SK-N-SH treated with all-trans-retinoic acid at 6 μM for 48 hours (cell line): ENCODE results near the gene CYP8B1.

Experiments
- ATAC-seq: fragments of 200-7000 bp; cut with Tn5 transposase; 3 replicates; pipeline ENCODE4 v1.9.1; 2020; ENCODE audit warnings: mild to moderate bottlenecking, moderate library complexity
- ARNTL ChIP-seq: fragments of 450-650 bp; formaldehyde crosslinking; IDR thresholded peaks from 2 replicates; pipeline ENCODE4 v1.5.0; 2020; ENCODE audit warnings: low read depth, mild to moderate bottlenecking, moderate library complexity, borderline replicate concordance
- BACH2 ChIP-seq: fragments of 250-450 bp; sonication (Bioruptor Pico); IDR thresholded peaks from 2 replicates; pipeline ENCODE4 v1.9.0; 2021; ENCODE audit warnings: mild to moderate bottlenecking, borderline replicate concordance
- CSDC2 ChIP-seq: fragments of 250-450 bp; sonication (Bioruptor Pico); IDR thresholded peaks from 2 replicates; pipeline ENCODE4 v1.5.0; 2020; ENCODE audit warnings: mild to moderate bottlenecking, moderate library complexity
- ESRRG ChIP-seq: fragments of 250-450 bp; sonication (Bioruptor Pico); IDR thresholded peaks from 2 replicates; pipeline ENCODE4 v1.6.1; 2021; ENCODE audit warnings: mild to moderate bottlenecking
- GLIS3 ChIP-seq: fragments of 250-450 bp; sonication (Bioruptor Pico); IDR thresholded peaks from 2 replicates; pipeline ENCODE4 v1.5.0; 2020; ENCODE audit warnings: mild to moderate bottlenecking, moderate library complexity
- ISL1 ChIP-seq: fragments of 250-450 bp; sonication (Bioruptor Pico); IDR thresholded peaks from 2 replicates; pipeline ENCODE4 v2.1.2; 2022; ENCODE audit warnings: mild to moderate bottlenecking, moderate library complexity
- OSR1 ChIP-seq: fragments of 250-450 bp; sonication (Bioruptor Pico); IDR thresholded peaks from 2 replicates; pipeline ENCODE4 v1.8.0; 2022; ENCODE audit warnings: moderate library complexity, mild to moderate bottlenecking, inconsistent platforms
- PATZ1 ChIP-seq: fragments of 250-450 bp; sonication (Bioruptor Pico); IDR thresholded peaks from 2 replicates; pipeline ENCODE4 v1.8.0; 2020; ENCODE audit warnings: mild to moderate bottlenecking, moderate library complexity, borderline replicate concordance
- POU6F1 ChIP-seq: fragments of 250-450 bp; sonication (Bioruptor Pico); IDR thresholded peaks from 2 replicates; pipeline ENCODE4 v1.8.0; 2021; ENCODE audit warnings: low read depth, mild to moderate bottlenecking, moderate library complexity, borderline replicate concordance
- PPARA ChIP-seq: fragments of 250-450 bp; sonication (Bioruptor Pico); IDR thresholded peaks from 2 replicates; pipeline ENCODE4 v1.5.0; 2020; ENCODE audit warnings: mild to moderate bottlenecking, borderline replicate concordance
- RARB ChIP-seq: fragments of 250-450 bp; sonication (Bioruptor Pico); IDR thresholded peaks from 2 replicates; pipeline ENCODE4 v1.8.0; 2021; ENCODE audit warnings: mild to moderate bottlenecking, moderate library complexity
- SNAI2 ChIP-seq: fragments of 250-450 bp; sonication (Bioruptor Pico); IDR thresholded peaks from 2 replicates; pipeline ENCODE4 v1.5.0; 2020; ENCODE audit warnings: mild to moderate bottlenecking, moderate library complexity
- TCF4 ChIP-seq: fragments of 250-450 bp; sonication (Bioruptor Pico); IDR thresholded peaks from 2 replicates; pipeline ENCODE4 v1.8.0; 2021; ENCODE audit warnings: mild to moderate bottlenecking, moderate library complexity, borderline replicate concordance
- ZFP3 ChIP-seq: fragments of 250-450 bp; sonication (Bioruptor Pico); IDR thresholded peaks from 2 replicates; pipeline ENCODE4 v1.5.0; 2020; ENCODE audit warnings: mild to moderate bottlenecking, moderate library complexity
- ZFP30 ChIP-seq: fragments of 450-650 bp; formaldehyde crosslinking; IDR thresholded peaks from 2 replicates; pipeline ENCODE4 v1.5.0; 2022; ENCODE audit warnings: mild to moderate bottlenecking, moderate library complexity
- ZNF565 ChIP-seq: fragments of 450-650 bp; formaldehyde crosslinking; conservative IDR thresholded peaks from 2 replicates; pipeline ENCODE4 v1.5.0; 2020; ENCODE audit warnings: low read depth, mild to moderate bottlenecking, moderate library complexity
- ZNF70 ChIP-seq: fragments of 450-650 bp; formaldehyde crosslinking; IDR thresholded peaks from 2 replicates; pipeline ENCODE4 v1.5.0; 2020; ENCODE audit warnings: mild to moderate bottlenecking, moderate library complexity
- ZNF8 ChIP-seq: fragments of 450-650 bp; formaldehyde crosslinking; IDR thresholded peaks from 2 replicates; pipeline ENCODE4 v1.5.0; 2020; ENCODE audit warnings: mild to moderate bottlenecking, moderate library complexity
- TF ChIP-seq, protein P1 (sequence below): fragments of 250-450 bp; sonication (Bioruptor Pico); IDR thresholded peaks from 2 replicates; pipeline ENCODE4 v1.5.1; 2021; ENCODE audit warnings: mild to moderate bottlenecking, moderate library complexity
- TF ChIP-seq, protein P2 (sequence below): fragments of 250-450 bp; sonication (Bioruptor Pico); IDR thresholded peaks from 2 replicates; pipeline ENCODE4 v1.5.1; 2020; ENCODE audit warnings: low read depth, mild to moderate bottlenecking, moderate library complexity

Gene CYP8B1

GRCh38 chr3:42906848-42907183 is 31.1 kb upstream of the CYP8B1 start:
- TF ChIP-seq PPARA (CRISPR knock-in tag) (no peak), RARB (no peak), OSR1 (CRISPR knock-in tag) (no peak), ISL1 (no peak), ZFP30 (no peak), SNAI2 (CRISPR knock-in tag) (no peak), ESRRG (no peak), ZNF565 (no peak), ZNF70 (CRISPR knock-in tag) (no peak), BACH2 (CRISPR knock-in tag) (no peak), CSDC2 (CRISPR knock-in tag) (no peak), PATZ1 (CRISPR knock-in tag) (no peak), ARNTL (CRISPR knock-in tag) (no peak), GLIS3 (CRISPR knock-in tag) (no peak), POU6F1 (no peak), TCF4 (CRISPR knock-in tag) (no peak)
- TF ChIP-seq, protein P1, sequence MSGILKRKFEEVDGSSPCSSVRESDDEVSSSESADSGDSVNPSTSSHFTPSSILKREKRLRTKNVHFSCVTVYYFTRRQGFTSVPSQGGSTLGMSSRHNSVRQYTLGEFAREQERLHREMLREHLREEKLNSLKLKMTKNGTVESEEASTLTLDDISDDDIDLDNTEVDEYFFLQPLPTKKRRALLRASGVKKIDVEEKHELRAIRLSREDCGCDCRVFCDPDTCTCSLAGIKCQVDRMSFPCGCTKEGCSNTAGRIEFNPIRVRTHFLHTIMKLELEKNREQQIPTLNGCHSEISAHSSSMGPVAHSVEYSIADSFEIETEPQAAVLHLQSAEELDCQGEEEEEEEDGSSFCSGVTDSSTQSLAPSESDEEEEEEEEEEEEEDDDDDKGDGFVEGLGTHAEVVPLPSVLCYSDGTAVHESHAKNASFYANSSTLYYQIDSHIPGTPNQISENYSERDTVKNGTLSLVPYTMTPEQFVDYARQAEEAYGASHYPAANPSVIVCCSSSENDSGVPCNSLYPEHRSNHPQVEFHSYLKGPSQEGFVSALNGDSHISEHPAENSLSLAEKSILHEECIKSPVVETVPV (CRISPR knock-in tag), result no peak
- TF ChIP-seq, protein P2, sequence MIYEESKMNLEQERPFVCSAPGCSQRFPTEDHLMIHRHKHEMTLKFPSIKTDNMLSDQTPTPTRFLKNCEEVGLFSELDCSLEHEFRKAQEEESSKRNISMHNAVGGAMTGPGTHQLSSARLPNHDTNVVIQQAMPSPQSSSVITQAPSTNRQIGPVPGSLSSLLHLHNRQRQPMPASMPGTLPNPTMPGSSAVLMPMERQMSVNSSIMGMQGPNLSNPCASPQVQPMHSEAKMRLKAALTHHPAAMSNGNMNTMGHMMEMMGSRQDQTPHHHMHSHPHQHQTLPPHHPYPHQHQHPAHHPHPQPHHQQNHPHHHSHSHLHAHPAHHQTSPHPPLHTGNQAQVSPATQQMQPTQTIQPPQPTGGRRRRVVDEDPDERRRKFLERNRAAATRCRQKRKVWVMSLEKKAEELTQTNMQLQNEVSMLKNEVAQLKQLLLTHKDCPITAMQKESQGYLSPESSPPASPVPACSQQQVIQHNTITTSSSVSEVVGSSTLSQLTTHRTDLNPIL (CRISPR knock-in tag), result no peak
- ATAC-seq, result no peak; the same call in 2 of the 3 replicates

DNA sequence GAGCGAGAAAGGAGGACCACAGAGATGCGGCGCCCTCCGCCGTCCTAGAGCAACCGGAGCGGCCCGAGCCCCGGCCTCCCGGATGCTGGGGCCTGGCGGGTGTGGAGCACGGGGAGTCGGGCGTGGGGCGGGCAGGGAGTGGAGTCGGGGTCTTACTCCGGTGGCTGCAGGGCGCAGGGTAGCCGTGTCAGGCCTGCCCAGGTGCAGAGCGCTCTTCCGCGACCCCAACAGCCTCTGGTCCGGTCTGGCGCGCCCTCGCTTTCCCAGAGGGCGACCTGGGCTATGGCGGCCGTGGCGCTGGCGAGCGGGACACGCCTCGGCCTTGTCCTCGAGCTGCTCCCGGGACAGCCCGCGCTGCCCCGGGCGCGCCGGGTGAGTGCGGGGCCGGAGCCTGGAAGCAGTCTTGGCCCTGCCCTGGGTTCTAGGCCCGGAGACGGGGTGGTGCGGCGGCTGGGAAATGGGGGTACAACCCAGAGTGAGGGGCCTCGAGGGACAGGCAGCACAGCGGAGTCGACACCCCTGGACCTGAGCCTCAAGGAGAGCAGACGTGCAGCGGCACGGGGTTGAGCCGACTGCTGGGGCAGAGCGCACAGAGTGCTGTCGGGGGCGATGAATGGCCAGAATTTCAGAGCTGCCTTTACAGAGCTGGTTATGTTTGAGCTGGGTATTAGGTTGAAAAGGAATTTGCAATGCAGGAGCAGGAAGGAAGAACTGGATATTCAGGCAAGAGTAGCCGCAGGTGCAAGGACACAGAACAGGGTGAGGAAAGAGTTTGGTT is 30.6 kb upstream of the CYP8B1 start, which contains the start of gene ZNF662:
Gene ZNF662, plus strand, starts transcription at position 73 of the 778 bp plus-strand sequence. CDS start 1,973 bp downstream, outside the sequence.
- TF ChIP-seq TCF4 (CRISPR knock-in tag), result no peak
- no peak for TF ChIP-seq ZNF8 (CRISPR knock-in tag)
- TF ChIP-seq, protein P2 (CRISPR knock-in tag), result no peak
- no peak for TF ChIP-seq ZFP3 (CRISPR knock-in tag)
- no peak for TF ChIP-seq ARNTL (CRISPR knock-in tag)
- TF ChIP-seq ZNF70 (CRISPR knock-in tag), result no peak
- TF ChIP-seq, protein P1 (CRISPR knock-in tag), result no peak
- no peak for TF ChIP-seq RARB
- TF ChIP-seq ZFP30, result no peak
- no peak for TF ChIP-seq OSR1 (CRISPR knock-in tag)
- ATAC-seq, result peak; percentile 78

- TF ChIP-seq OSR1 (CRISPR knock-in tag) (no peak), PATZ1 (CRISPR knock-in tag) (no peak), POU6F1 (no peak)
- TF ChIP-seq, protein P1 (CRISPR knock-in tag), result no peak
- TF ChIP-seq, all 23 proteins: peak for 0
Observed at GRCh38 chr3:42905740-42906069, 30.0 kb upstream of the CYP8B1 start.

More at GRCh38 chr3:42905740-42906069, 30.0 kb upstream of the CYP8B1 start:
- ATAC-seq, result no peak
